ENCODE results near the gene FAM72D. TPM values are rescaled to one million over a fixed set of nuclear protein-coding genes. Genes with fewer than 3 reads are reported as not detected.

FAM72D gene
- total and polyA plus RNA-seq, 5 donors from 2014 or later: 0.38 to 0.47 TPM; not detected in 3

Other genes starting within 250 kb of the FAM72D start
- gene SRGAP2B, start 646 bp upstream of the FAM72D start, total RNA-seq: 36.7 TPM
- gene SRGAP2B, start 646 bp upstream of the FAM72D start, polyA plus RNA-seq: 1 to 10 TPM; 1.2 to 3.0 (median 2.1) TPM
- not detected for gene PPIAL4D, start 146.2 kb downstream of the FAM72D start, total RNA-seq
- not detected for gene PPIAL4D, start 146.2 kb downstream of the FAM72D start, polyA plus RNA-seq

All from CD4-positive, CD25-positive, alpha-beta regulatory T cell (primary cell).